C4-2B (cell line): ENCODE data around the gene SOCS3.

Source experiments
- CTCF ChIP-seq: fragments of 450-650 bp; conservative IDR thresholded peaks from 2 replicates; pipeline ENCODE4 v1.5.1; 2017; ENCODE audit warnings: mild to moderate bottlenecking
- ZFX ChIP-seq: fragments of 450-650 bp; IDR thresholded peaks from 2 replicates; pipeline ENCODE4 v1.6.1; 2017

- TF ChIP-seq CTCF (no peak), ZFX (no peak)
Observed at GRCh38 chr17:78317794-78318400, 42.0 kb downstream of the SOCS3 start.
